K562 (cell line): ENCODE data around the gene EPHA1.

Source experiments
- ATF6 ChIP-seq: sonication (generic); formaldehyde crosslinking; IDR thresholded peaks from 2 replicates; pipeline ENCODE4 v1.4.0; 2020; ENCODE audit warnings: mild to moderate bottlenecking, missing genetic modification reagents
- ATF7 ChIP-seq: fragments of 450-650 bp; IDR thresholded peaks from 2 replicates; pipeline ENCODE4 v1.7.1; 2014; ENCODE audit warnings: mild to moderate bottlenecking, moderate library complexity
- HMGXB4 ChIP-seq: sonication (generic); formaldehyde crosslinking; IDR thresholded peaks from 2 replicates; pipeline ENCODE4 v1.8.1; 2023; ENCODE audit warnings: mild to moderate bottlenecking, missing genetic modification reagents
- JUNB ChIP-seq: fragments of 450-650 bp; formaldehyde crosslinking; conservative IDR thresholded peaks from 2 replicates; pipeline ENCODE4 v1.4.0; 2020; ENCODE audit warnings: mild to moderate bottlenecking
- KAT7 ChIP-seq: sonication (generic); formaldehyde crosslinking; IDR thresholded peaks from 2 replicates; pipeline ENCODE4 v1.8.0; 2022; ENCODE audit warnings: missing genetic modification reagents, mild to moderate bottlenecking, borderline replicate concordance

GRCh38 chr7:143451122-143451521 lies 42.5 kb upstream of the EPHA1 start:
- TF ChIP-seq HMGXB4 (CRISPR knock-in tag) (no peak), JUNB (CRISPR knock-in tag) (no peak), ATF7 (no peak), KAT7 (no peak), ATF6 (no peak)
